ENCODE data around the gene APBA1. TPM values are rescaled to one million over a fixed set of nuclear protein-coding genes. Genes with fewer than 3 reads are reported as not detected.

The APBA1 gene
- total RNA-seq, 1 donor from 2014 or later, result under 0.01 TPM

GRCh38 chr9:69532396-69532795 lies 139.8 kb downstream of the APBA1 start:
- Histone ChIP-seq H3K4me3 (ENCODE audit: low read depth, low read length) (no peak overlapping the region), H3K36me3 (ENCODE audit: control insufficient read depth, insufficient read depth, low read length) (no peaks in the 10 kb centered on the region), H3K27me3 (ENCODE audit: control insufficient read depth, insufficient read depth, low read length) (no peaks in the 10 kb centered on the region)
- peak; percentile 18 for FAIRE-seq
- DNase-seq (ENCODE audit: low read depth), result no peak
- TF ChIP-seq CTCF (IDR thresholded peaks at IDR 0.05; ENCODE audit: insufficient read depth, low read length, severe bottlenecking), result no peak

- no peaks in the 10 kb centered on the region for H3K36me3 ChIP-seq (ENCODE audit: control insufficient read depth, insufficient read depth, low read length)
- no peak for FAIRE-seq
- no peak for TF ChIP-seq CTCF (IDR thresholded peaks at IDR 0.05; ENCODE audit: insufficient read depth, low read length, severe bottlenecking)
Measured at GRCh38 chr9:69527454-69527853, 144.7 kb downstream of the APBA1 start.

GRCh38 chr9:69526699-69527098 lies 145.5 kb downstream of the APBA1 start:
- FAIRE-seq (no peak), DNase-seq (ENCODE audit: low read depth) (no peak)
- Histone ChIP-seq H3K4me3 (ENCODE audit: low read depth, low read length) (no peak overlapping the region), H3K27me3 (ENCODE audit: control insufficient read depth, insufficient read depth, low read length) (no peaks in the 10 kb centered on the region), H3K36me3 (ENCODE audit: control insufficient read depth, insufficient read depth, low read length) (no peaks in the 10 kb centered on the region)
- TF ChIP-seq CTCF (IDR thresholded peaks at IDR 0.05; ENCODE audit: insufficient read depth, low read length, severe bottlenecking), result no peak

More at GRCh38 chr9:69527454-69527853, 144.7 kb downstream of the APBA1 start:
- Histone ChIP-seq H3K27me3 (ENCODE audit: control insufficient read depth, insufficient read depth, low read length) (no peaks in the 10 kb centered on the region), H3K4me3 (ENCODE audit: low read depth, low read length) (no peak overlapping the region)
- DNase-seq (ENCODE audit: low read depth), result no peak

GRCh38 chr9:69519470-69520240 lies 152.5 kb downstream of the APBA1 start:
- DNase-seq (ENCODE audit: low read depth), result no peak
- Histone ChIP-seq H3K36me3 (ENCODE audit: control insufficient read depth, insufficient read depth, low read length) (no peaks in the 10 kb centered on the region), H3K27me3 (ENCODE audit: control insufficient read depth, insufficient read depth, low read length) (peaks cover 2% of the 10 kb centered on the region), H3K4me3 (ENCODE audit: low read depth, low read length) (no peak overlapping the region)
- FAIRE-seq, result no peak
- no peak for TF ChIP-seq CTCF (IDR thresholded peaks at IDR 0.05; ENCODE audit: insufficient read depth, low read length, severe bottlenecking)

GRCh38 chr9:69516353-69517322 lies 155.5 kb downstream of the APBA1 start:
- H3K27me3 ChIP-seq (ENCODE audit: control insufficient read depth, insufficient read depth, low read length), result peaks cover 2% of the 10 kb centered on the region
- FAIRE-seq (no peak), DNase-seq (ENCODE audit: low read depth) (no peak)
- H3K36me3 ChIP-seq (ENCODE audit: control insufficient read depth, insufficient read depth, low read length), result no peaks in the 10 kb centered on the region
- TF ChIP-seq CTCF (IDR thresholded peaks at IDR 0.05; ENCODE audit: insufficient read depth, low read length, severe bottlenecking), result no peak
- no peak overlapping the region for H3K4me3 ChIP-seq (ENCODE audit: low read depth, low read length)

Measured in bronchial epithelial cell (primary cell).